H54 (cell line): Measurements from ENCODE around the gene ITGB1BP1.

Experiments
- DNase-seq: peaks from one replicate; pipeline ENCODE4 v3.0.0; 2011; ENCODE audit warnings: low spot score, mixed read lengths; ENCODE audit not compliant: insufficient read length
- FAIRE-seq: peaks from 3 replicates; lab custom pipeline; 2011; peaks lifted over from hg19 to GRCh38; lab: Jason Lieb, UNC
- POLR2A ChIP-seq: IDR thresholded peaks from 2 replicates; pipeline ENCODE4 v1.6.1; 2011; ENCODE audit warnings: low read depth, mild to moderate bottlenecking, low read length

The ITGB1BP1 gene

DNA sequence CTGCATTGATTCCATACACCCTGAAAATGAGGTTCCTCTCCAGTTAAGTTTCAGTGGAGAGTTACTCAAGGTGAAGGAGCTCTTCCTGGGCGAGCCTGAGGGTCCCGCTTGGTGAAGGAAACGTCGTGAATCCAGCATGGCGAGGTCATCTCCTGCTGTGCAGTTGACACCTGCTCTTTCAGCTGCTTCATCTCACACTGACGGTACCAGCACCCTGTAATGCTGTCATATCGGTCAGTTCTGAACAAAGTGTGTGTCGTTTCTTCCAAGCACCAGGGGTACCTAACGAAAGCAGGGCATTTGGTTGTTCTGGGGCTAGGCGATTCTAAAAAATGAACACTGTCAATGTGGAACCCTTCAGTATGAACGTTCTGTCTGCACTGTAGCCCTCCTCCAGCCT lies 52.6 kb downstream of the ITGB1BP1 start:
- DNase-seq, result no peak
- TF ChIP-seq POLR2A, result no peak
- FAIRE-seq, result no peak

DNA sequence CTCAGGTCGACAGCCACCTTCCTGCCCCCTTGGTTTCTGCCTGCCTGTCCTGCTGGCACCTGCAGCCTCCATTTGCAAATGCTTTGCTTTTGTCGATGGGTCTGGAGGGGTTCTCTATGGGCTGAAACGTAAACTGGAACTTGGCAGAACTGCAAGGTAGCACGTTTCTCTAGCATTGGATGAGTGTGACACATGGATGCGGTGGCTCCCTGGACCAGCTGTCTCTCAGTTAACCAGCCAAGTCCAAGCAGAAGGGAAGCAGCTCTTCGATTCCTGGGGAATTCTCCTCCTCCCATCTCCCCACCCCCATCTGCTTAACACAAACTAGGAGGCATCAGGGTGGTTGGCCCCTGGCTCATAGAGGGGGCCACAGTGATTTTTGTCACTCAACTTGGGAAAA lies 57.3 kb downstream of the ITGB1BP1 start:
- DNase-seq (no peak), FAIRE-seq (no peak)
- no peak for TF ChIP-seq POLR2A

DNA sequence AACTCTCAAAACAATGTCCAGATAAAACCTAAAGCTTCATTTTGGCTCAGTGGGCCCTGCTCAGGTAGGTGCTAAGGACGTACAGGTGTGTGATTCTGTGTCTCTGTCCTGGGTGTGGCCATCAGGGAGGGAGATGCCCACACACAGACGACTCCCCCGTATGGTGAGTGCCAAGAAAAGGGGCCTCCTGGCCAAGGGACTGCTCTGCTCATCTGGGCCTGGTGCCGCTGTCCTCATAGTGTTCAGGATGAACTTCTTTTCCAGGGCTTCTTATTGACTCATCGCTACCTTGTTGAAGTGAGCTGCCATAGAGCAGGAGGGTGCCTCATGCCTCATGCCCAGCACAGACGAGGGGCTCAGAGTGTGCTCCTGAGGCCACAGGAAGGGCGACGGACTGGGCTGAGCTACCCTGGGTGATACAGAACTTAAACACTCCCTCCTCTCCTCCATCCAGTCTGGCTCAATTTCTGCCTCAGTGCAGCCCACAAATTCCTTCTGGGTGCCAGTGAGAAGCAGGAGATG lies 57.8 kb downstream of the ITGB1BP1 start:
- TF ChIP-seq POLR2A, result no peak
- no peak for DNase-seq
- no peak for FAIRE-seq

DNA sequence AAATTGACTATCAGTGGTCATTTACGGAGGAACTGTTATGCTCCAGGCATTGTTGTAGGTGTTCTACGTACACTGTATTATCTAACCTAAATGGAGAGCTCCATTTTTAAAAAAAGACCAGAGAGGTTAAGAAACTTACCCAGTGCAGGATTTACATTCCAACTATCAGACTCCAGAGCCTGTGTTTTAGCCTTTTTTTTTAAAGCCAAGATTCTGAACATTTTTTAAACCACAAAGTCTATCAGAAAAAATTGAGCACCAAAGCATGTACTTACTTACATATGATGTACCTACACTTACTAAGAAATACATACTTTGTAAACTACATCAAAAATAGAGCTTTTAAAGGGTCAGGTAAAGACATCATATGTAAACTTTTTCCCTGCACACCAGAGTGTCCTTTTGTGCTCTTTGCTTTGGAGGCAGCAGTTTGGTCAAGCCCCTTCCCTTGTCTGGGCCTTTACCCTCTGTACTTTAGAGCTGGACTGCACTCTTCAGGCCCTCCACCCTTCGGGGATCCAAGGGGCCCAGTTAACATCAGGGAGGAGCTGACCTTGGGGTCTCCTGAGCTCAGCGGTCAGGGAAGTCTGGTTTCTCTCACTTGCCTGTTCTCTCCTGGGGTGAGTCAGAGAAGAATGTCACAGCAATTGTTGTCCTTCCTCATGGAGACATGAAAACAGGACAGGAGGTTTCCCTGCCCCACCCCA lies 58.4 kb downstream of the ITGB1BP1 start:
- DNase-seq (no peak), FAIRE-seq (no peak)
- TF ChIP-seq POLR2A, result no peak

DNA sequence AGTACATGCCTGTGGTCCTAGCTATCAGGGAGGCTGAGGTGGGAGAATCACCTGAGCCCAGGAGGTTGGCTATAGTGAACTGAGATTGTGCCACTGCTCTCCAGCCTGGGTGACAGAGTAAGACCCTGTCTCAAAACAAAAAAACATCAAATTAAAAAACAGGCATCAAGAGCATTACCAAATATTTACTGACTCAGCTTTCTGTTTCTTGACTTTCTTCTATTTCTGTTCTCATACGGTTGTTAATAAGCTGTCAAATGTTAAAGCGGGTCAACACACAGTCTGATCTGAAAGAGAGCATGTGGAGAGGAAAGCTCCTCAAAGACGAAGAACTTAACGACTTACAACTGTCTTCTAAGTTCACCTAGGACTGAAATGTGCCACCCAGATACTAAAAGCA lies 59.0 kb downstream of the ITGB1BP1 start:
- DNase-seq (no peak), FAIRE-seq (no peak)
- TF ChIP-seq POLR2A, result no peak

DNA sequence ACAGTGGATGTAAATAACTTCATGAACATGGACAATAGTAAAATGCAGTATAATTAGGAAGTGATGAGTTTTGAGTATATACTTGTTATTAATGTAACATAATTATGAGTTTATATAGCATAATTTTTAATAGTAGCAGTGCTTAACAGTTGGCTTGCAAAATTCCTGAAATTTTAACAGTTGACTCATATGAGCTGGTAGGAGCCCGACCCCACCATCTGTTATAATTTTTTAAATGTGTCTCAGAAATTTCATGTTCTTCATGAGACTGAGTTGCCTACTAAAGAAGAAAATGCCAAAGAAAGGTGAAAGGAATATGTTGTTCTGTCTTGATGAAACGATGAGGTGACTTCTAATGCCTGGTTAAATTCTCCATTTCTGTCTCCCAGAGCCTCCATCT lies 62.6 kb downstream of the ITGB1BP1 start:
- no peak for TF ChIP-seq POLR2A
- FAIRE-seq (no peak), DNase-seq (no peak)

DNA sequence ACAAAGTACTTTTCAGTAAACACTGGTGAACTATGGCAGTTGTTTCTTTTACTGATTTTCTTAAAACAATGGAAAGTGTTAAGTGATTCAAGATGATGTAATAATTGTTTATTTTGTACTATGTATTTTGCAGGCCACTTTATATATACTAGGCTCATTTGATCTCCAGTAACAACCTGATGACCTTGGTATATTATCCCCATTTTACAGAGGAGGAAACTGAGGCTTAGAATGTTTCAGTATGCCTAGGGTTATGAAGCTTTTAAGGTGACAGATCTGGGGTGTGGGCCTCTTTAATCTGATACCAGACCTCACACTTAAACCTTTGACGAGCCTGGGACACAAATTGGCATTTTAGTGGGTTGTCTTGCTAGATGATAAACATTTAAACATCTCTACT lies 63.2 kb downstream of the ITGB1BP1 start:
- no peak for TF ChIP-seq POLR2A
- DNase-seq (no peak), FAIRE-seq (no peak)

DNA sequence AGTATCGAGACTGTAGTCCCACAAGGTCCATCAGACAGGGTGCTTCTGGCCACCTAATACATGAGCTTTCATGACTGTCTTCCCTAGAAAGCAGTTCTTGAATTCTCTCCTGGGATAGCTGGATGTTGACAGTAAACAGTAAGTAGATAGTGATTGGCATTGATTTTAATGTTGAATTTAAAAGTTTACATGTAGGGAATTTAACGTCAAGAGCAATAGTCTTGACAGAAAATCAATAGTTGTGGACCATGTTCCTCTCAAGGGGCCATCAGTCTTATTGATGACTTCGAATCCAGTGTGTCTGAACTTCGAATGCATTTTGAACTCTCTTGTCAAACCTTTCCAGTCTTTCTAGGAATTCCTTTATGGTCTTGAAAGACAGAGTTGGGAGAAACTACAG lies 63.9 kb downstream of the ITGB1BP1 start:
- TF ChIP-seq POLR2A, result no peak
- no peak for DNase-seq
- FAIRE-seq, result no peak

DNA sequence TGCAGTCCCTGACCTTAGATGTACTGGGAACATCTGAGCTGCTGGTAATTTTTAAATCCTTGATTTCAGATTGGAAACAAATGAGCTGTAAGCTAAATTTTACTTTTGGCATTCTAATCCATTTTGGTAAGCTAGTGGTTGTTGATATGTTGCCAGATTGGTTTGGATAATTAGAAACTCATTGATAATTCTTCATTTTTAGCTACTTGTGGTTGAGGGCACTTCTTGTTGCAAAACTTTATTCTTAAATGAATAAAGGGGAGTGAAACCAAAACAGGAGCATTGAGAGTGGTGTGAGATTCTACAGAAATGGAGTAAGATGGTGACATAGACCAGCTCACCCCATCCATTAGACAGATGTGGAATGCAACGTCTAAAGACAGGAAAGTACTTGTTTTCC lies 64.5 kb downstream of the ITGB1BP1 start:
- no peak for TF ChIP-seq POLR2A
- no peak for FAIRE-seq
- no peak for DNase-seq

DNA sequence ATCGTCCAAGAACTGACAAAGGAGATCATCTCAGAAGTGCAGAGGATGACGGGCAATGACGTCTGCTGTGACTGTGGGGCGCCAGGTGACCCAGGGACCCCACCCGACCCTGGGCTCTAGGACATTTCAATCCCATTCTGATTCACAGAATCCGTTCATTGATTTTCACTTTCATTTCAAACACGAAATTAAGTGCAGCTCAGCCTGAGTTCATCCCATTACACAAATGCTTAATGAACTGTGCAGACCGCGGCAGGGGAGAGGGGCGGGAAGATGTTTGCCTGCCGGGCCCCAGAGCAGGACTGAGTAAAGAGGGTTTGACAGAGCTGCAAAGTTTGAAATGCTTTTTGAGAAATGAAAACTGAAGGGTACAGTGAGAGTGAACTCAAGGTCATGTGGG lies 67.1 kb downstream of the ITGB1BP1 start:
- DNase-seq (no peak), FAIRE-seq (no peak)
- no peak for TF ChIP-seq POLR2A

DNA sequence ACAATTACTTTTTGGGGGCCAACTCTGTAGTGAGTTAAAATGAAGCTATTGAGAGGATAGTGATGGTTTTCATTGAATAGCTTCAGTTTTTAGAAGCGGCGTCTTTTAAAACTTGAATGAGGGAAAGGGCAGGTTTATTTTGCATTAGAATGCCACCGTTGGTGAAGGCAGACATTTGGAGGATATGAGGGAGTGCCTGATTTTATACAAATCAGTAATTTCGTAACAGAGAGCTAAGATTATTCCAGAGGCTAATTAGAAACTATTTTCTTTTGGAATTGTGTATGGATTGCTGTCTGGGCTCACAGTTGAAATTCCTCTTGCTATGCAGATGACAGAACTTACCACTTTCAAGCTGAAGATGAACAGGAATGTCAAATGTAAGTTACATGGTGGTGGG lies 67.6 kb downstream of the ITGB1BP1 start:
- DNase-seq (no peak), FAIRE-seq (no peak)
- no peak for TF ChIP-seq POLR2A

DNA sequence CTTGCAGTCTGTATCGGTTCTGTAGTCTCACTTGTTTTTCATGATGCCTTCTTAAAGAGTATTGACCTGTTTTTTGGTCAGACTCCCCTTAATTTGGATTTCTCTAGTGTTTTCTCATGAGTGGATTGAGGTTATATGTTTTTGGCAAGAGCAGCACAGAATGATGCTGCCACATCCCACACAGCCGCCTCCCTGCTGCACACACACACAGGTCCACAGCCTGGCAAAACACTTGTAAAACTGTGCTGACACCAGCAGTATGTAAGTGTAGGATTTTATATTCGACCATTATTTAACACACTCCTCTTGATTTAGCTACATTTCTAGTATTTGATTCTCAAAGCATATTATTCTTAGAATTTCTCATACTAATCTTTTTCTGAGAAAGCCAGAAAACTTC lies 68.1 kb downstream of the ITGB1BP1 start:
- TF ChIP-seq POLR2A, result no peak
- FAIRE-seq (no peak), DNase-seq (no peak)

DNA sequence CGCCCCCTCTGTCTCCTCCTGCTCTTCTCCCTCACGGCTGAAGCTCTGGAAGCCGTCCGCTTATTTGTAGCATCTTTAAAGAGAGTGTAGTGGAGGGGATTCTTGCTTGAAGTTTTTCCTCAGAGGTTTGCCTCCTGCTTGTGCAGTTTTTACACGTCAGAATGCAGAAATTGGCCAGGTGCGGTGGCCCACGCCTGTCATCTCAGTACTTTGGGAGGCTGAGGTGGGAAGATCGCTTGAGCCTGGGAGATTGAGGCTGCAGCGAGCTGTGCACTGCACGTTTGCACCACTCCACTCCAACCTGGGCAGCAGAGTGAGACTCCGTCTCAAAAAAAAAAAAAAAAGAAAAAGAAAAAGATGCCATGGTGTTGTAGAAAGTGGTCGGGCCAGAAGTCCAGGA lies 69.0 kb downstream of the ITGB1BP1 start:
- FAIRE-seq (no peak), DNase-seq (no peak)
- TF ChIP-seq POLR2A, result no peak
